Measurements from ENCODE around the gene DAPK1. TPM values are rescaled to one million over a fixed set of nuclear protein-coding genes. Genes with fewer than 3 reads are reported as not detected.
A peak's percentile ranks its signal among the peaks of the same experiment; 100 is the strongest.

The DAPK1 gene
- total and polyA plus RNA-seq, 4 donors = 33.0 to 301 (median 94.1) TPM

GRCh38 chr9:87733273-87734052, 235.8 kb downstream of the DAPK1 start:
- DNase-seq (no peak), ATAC-seq (ENCODE audit: insufficient read depth, low FRiP score) (peak; percentile 44)
- H3K9ac ChIP-seq (ENCODE audit: insufficient read depth in 1 of 2, low read length in 2 of 2) = no peak overlapping the region
- 90 to 92% methylated on average over 7 of the region's 7 CpGs for WGBS, 2 donors
- H3K4me1 ChIP-seq (ENCODE audit: control insufficient read depth in 5 of 5, insufficient read depth in 5 of 5, low read length in 5 of 5) = peaks cover 0 to 2% (median 0%) of the 10 kb centered on the region in 5 donors
- no peaks in the 10 kb centered on the region for H3K27me3 ChIP-seq (ENCODE audit: control insufficient read depth in 3 of 3, insufficient read depth in 3 of 3, low read length in 2 of 3)
- H3K27ac ChIP-seq (ENCODE audit: low read depth in 1 of 2, low read length in 1 of 2) = no peak overlapping the region
- TF ChIP-seq CTCF (IDR thresholded peaks at IDR 0.05; ENCODE audit: control extremely low read depth, extremely low read depth) = no peak
- peaks cover 0 to 2% (median 0%) of the 10 kb centered on the region in 4 donors for H3K9me3 ChIP-seq (ENCODE audit: control insufficient read depth in 4 of 4, insufficient read depth in 3 of 4, low read length in 3 of 4)
- no peak overlapping the region for H3K4me3 ChIP-seq
- peaks cover 6 to 18% (median 11%) of the 10 kb centered on the region in 4 donors for H3K36me3 ChIP-seq (ENCODE audit: control insufficient read depth in 4 of 4, insufficient read depth in 4 of 4, low read length in 4 of 4)

DNA sequence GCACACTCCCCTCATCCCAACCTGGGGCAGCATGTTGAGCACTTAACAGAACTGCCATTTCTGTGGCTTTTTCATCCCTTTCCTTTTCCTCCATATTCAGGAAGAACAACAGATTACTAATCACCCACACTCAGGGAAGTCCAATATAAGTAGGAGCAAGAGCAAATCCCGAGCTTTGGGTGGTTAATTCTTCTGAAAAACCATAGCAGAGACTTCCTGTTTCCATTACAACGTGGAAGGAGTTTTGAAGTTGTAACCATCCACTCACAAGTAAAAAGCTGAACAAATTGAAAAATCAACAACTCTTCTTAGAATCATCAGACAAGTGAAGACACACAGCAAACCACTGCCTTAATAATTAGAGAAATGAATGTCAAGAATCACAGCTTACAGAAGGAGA, 236.4 kb downstream of the DAPK1 start:
- H3K9me3 ChIP-seq (ENCODE audit: control insufficient read depth in 4 of 4, insufficient read depth in 3 of 4, low read length in 3 of 4) = peaks cover 0 to 2% (median 0%) of the 10 kb centered on the region in 4 donors
- DNase-seq (no peak), ATAC-seq (ENCODE audit: insufficient read depth, low FRiP score) (no peak)
- H3K4me1 ChIP-seq (ENCODE audit: control insufficient read depth in 5 of 5, insufficient read depth in 5 of 5, low read length in 5 of 5) = no peaks in the 10 kb centered on the region
- TF ChIP-seq CTCF (IDR thresholded peaks at IDR 0.05; ENCODE audit: control extremely low read depth, extremely low read depth) = no peak
- 22 to 31% methylated on average over 2 of the region's 2 CpGs for WGBS, 2 donors
- H3K4me3 ChIP-seq = no peak overlapping the region
- no peaks in the 10 kb centered on the region for H3K27me3 ChIP-seq (ENCODE audit: control insufficient read depth in 3 of 3, insufficient read depth in 3 of 3, low read length in 2 of 3)
- H3K27ac ChIP-seq (ENCODE audit: low read depth in 1 of 2, low read length in 1 of 2) = no peak overlapping the region
- H3K9ac ChIP-seq (ENCODE audit: insufficient read depth in 1 of 2, low read length in 2 of 2) = no peak overlapping the region
- peaks cover 3 to 11% (median 7%) of the 10 kb centered on the region in 4 donors for H3K36me3 ChIP-seq (ENCODE audit: control insufficient read depth in 4 of 4, insufficient read depth in 4 of 4, low read length in 4 of 4)

DNA sequence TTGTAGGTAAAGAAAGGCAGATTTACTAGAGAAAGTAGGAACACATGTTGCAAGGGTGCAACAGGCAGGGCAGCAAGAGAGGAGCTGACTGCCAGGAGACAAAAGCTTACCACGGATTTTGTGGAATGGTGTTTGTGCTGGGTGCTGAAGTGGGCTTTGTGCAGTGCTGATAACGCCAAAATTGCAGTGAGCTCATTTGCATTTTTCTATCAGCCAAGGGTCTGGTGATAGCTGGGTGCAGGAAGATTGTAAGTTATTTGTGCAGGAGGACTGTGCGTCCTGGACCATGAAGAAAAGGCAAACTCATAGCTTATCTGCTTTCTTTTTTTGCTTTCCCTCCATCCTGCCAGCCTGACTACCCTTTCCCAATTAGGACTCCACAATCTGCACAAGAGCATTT, 241.9 kb downstream of the DAPK1 start:
- Histone ChIP-seq H3K36me3 (ENCODE audit: control insufficient read depth in 4 of 4, insufficient read depth in 4 of 4, low read length in 4 of 4) (no peaks in the 10 kb centered on the region), H3K4me1 (ENCODE audit: control insufficient read depth in 5 of 5, insufficient read depth in 5 of 5, low read length in 5 of 5) (peaks cover 0 to 21% (median 4%) of the 10 kb centered on the region in 5 donors), H3K27me3 (ENCODE audit: control insufficient read depth in 3 of 3, insufficient read depth in 3 of 3, low read length in 2 of 3) (no peaks in the 10 kb centered on the region), H3K4me3 (no peak overlapping the region), H3K9ac (ENCODE audit: insufficient read depth in 1 of 2, low read length in 2 of 2) (no peak overlapping the region), H3K9me3 (ENCODE audit: control insufficient read depth in 4 of 4, insufficient read depth in 3 of 4, low read length in 3 of 4) (peaks cover 0 to 4% (median 0%) of the 10 kb centered on the region in 4 donors), H3K27ac (ENCODE audit: low read depth in 1 of 2, low read length in 1 of 2) (no peak overlapping the region)
- DNase-seq (no peak), ATAC-seq (ENCODE audit: insufficient read depth, low FRiP score) (no peak)
- 80 to 81% methylated on average over 3 of the region's 3 CpGs for WGBS, 2 donors
- TF ChIP-seq CTCF (IDR thresholded peaks at IDR 0.05; ENCODE audit: control extremely low read depth, extremely low read depth) = no peak

Measured in lung (tissue), 12 donors.